ENCODE data around the gene ZBTB4. TPM values are rescaled to one million over a fixed set of nuclear protein-coding genes. Genes with fewer than 3 reads are reported as not detected.

ZBTB4 gene
- total and polyA plus RNA-seq, 2 experiments from 2014 or later: 3.6 to 11.2 TPM

GRCh38 chr17:7484919-7485377 lies 5.5 kb upstream of the ZBTB4 start:
- Mint-ChIP-seq H3K9me3 (no peaks in the 10 kb centered on the region; the same call in 1 of the 3 replicates), H3K36me3 (ENCODE audit: low read depth) (peaks cover 28% of the 10 kb centered on the region), H3K27me3 (ENCODE audit: insufficient read depth, low read depth, poor library complexity) (peaks cover 31% of the 10 kb centered on the region), H3K4me1 (peaks cover 52% of the 10 kb centered on the region), H3K27ac (peak overlapping the region; percentile 99), H3K4me3 (peak overlapping the region; percentile 93)
- Histone ChIP-seq H3K4me3 (peak overlapping the region; percentile 86), H3K27ac (ENCODE audit: low read depth) (peak overlapping the region; percentile 89), H3F3A (replicated peaks; ENCODE audit: low read depth) (peaks cover 20% of the 10 kb centered on the region; the same call in 1 of the 2 replicates), H2AFZ (no peak overlapping the region), H3K27me3 (ENCODE audit: insufficient read depth) (no peaks in the 10 kb centered on the region), H3K4me2 (peak overlapping the region; percentile 78), H4K20me1 (replicated peaks; ENCODE audit: insufficient read depth) (peaks cover 30% of the 10 kb centered on the region), H3K4me1 (ENCODE audit: insufficient read depth) (peaks cover 24% of the 10 kb centered on the region), H3K9me2 (ENCODE audit: insufficient read depth) (no peaks in the 10 kb centered on the region), H3K79me2 (replicated peaks; ENCODE audit: insufficient read depth) (peaks cover 63% of the 10 kb centered on the region), H3K36me3 (ENCODE audit: insufficient read depth) (no peaks in the 10 kb centered on the region)
- TF ChIP-seq NANOG (IDR thresholded peaks at IDR 0.05; ENCODE audit: borderline replicate concordance) (no peak), REST (IDR thresholded peaks at IDR 0.05; ENCODE audit: unreplicated experiment) (no peak), STAT1 (IDR thresholded peaks at IDR 0.05; ENCODE audit: unreplicated experiment) (no peak), JUNB (IDR thresholded peaks at IDR 0.05; ENCODE audit: unreplicated experiment) (no peak), POLR2AphosphoS5 (IDR thresholded peaks at IDR 0.05; ENCODE audit: low read depth) (no peak)
- ATAC-seq: peak; percentile 7
- peak; percentile 65 for DNase-seq (ENCODE audit: low spot score)

GRCh38 chr17:7484067-7484918 lies 4.9 kb upstream of the ZBTB4 start, which contains the start of gene POLR2A:
POLR2A (plus strand) TSS chr17:7484366.
- Histone ChIP-seq H3K27me3 (ENCODE audit: insufficient read depth) (no peaks in the 10 kb centered on the region), H4K20me1 (replicated peaks; ENCODE audit: insufficient read depth) (peaks cover 24% of the 10 kb centered on the region), H3K79me2 (replicated peaks; ENCODE audit: insufficient read depth) (peaks cover 59% of the 10 kb centered on the region), H3F3A (replicated peaks; ENCODE audit: low read depth) (peaks cover 20% of the 10 kb centered on the region; the same call in 1 of the 2 replicates), H3K4me1 (ENCODE audit: insufficient read depth) (peaks cover 26% of the 10 kb centered on the region), H3K4me3 (peak within 1 kb of the TSS; percentile 86), H2AFZ (0 out of 2 replicates have a peak within 1 kb of the TSS, but pooled peaks have one; percentile 2), H3K4me2 (peak within 1 kb of the TSS; percentile 78), H3K36me3 (ENCODE audit: insufficient read depth) (no peaks in the 10 kb centered on the region), H3K27ac (ENCODE audit: low read depth) (peak within 1 kb of the TSS; percentile 95), H3K9me2 (ENCODE audit: insufficient read depth) (no peaks in the 10 kb centered on the region)
- H3K27ac Mint-ChIP-seq: peak within 1 kb of the TSS; percentile 99
- peaks cover 29% of the 10 kb centered on the region for H3K36me3 Mint-ChIP-seq (ENCODE audit: low read depth)
- H3K4me1 Mint-ChIP-seq: peaks cover 55% of the 10 kb centered on the region
- H3K27me3 Mint-ChIP-seq (ENCODE audit: insufficient read depth, low read depth, poor library complexity): peaks cover 34% of the 10 kb centered on the region
- no peaks in the 10 kb centered on the region; the same call in 1 of the 3 replicates for H3K9me3 Mint-ChIP-seq
- ATAC-seq: peak; percentile 59
- peak within 1 kb of the TSS; percentile 93 for H3K4me3 Mint-ChIP-seq
- DNase-seq (ENCODE audit: low spot score): peak; percentile 95
- TF ChIP-seq STAT1 (IDR thresholded peaks at IDR 0.05; ENCODE audit: unreplicated experiment) (no peak), ZNF331 (CRISPR knock-in tag; IDR thresholded peaks at IDR 0.05; ENCODE audit: low read depth) (no peak), CTCF (conservative IDR thresholded peaks at IDR 0.05; ENCODE audit: low read depth in 2 of 2) (no peak), POLR2AphosphoS5 (IDR thresholded peaks at IDR 0.05; ENCODE audit: low read depth) (peak; percentile 99), REST (IDR thresholded peaks at IDR 0.05; ENCODE audit: unreplicated experiment) (peak; percentile 31), EZH2phosphoT487 (IDR thresholded peaks at IDR 0.05; ENCODE audit: unreplicated experiment) (no peak), EZH2 (IDR thresholded peaks at IDR 0.05; ENCODE audit: low read depth, unreplicated experiment) (no peak)
